Measurements from ENCODE around the gene IDI1.

- TF ChIP-seq DZIP1 (CRISPR knock-in tag; IDR thresholded peaks at IDR 0.05) (no peak), SRF (IDR thresholded peaks at IDR 0.05; ENCODE audit: low read depth, low read length) (no peak), CENPBD1 (CRISPR knock-in tag; IDR thresholded peaks at IDR 0.05; ENCODE audit: borderline replicate concordance, low read depth) (no peak), ZNF282 (IDR thresholded peaks at IDR 0.05; ENCODE audit: partially characterized antibody) (no peak), CBX5 (CRISPR knock-in tag; IDR thresholded peaks at IDR 0.05; ENCODE audit: borderline replicate concordance) (no peak), ZNF562 (CRISPR knock-in tag; IDR thresholded peaks at IDR 0.05; ENCODE audit: borderline replicate concordance) (no peak), EZH2 (conservative IDR thresholded peaks at IDR 0.05; ENCODE audit: low read depth, low read length) (no peak), PCBP2 (optimal IDR thresholded peaks at IDR 0.05; ENCODE audit: low read depth, low read length, poor library complexity, severe bottlenecking) (no peak), BRD4 (CRISPR knock-in tag; IDR thresholded peaks at IDR 0.05) (no peak), POLR2AphosphoS5 (IDR thresholded peaks at IDR 0.05; ENCODE audit: low read depth, low read length) (no peak)
Observed at GRCh38 chr10:992871-993270, 56.0 kb downstream of the IDI1 start.
